Endometrium (tissue), 2 donors: Measurements from ENCODE around the gene PSMA7.

ENCODE experiments used
- FAIRE-seq: peaks from 2 replicates; lab custom pipeline; 2012; peaks lifted over from hg19 to GRCh38; lab: Jason Lieb, UNC
- donor health status: control.
- donor health status: control.

Gene PSMA7

DNA sequence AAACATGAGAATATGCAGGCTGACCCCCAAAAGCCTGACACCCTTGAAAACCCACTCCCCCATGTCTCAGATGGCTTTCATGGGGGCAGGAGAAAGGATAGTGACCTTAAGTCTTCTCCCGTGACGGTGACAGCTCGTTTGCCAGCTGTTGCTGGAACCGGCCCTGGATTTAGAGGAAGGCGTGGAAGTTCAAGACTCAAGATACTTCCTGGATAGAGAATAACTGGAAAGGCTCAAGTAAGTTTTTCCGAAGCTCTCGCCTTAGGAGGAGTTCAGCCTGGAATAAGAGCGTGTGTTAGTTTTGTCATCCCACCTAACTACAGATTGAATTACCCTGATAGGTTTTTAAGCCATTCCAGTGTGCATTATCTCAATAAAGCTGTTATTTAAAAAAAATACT lies 28.1 kb upstream of the PSMA7 start:
- FAIRE-seq, result no peak

DNA sequence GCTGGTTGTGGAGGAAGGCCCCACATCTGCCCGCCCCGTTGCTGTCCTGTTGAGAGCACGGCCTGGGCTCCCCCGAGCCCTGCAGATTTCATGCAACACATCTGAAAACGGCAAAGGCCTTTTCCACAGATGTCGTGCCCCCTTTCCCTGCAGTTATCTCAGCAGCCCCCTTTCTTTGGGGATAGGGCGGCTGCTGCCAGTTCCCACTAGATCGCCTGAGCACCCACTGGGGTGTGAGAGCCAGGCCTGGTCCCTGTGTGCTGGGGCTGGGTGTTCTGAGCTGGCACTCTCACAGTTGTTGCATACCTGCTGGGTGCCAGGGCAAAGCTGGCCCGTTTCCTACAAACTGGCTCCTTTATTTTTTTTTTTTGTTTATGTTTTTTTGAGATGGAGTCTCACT lies 27.3 kb upstream of the PSMA7 start:
- no peak for FAIRE-seq

DNA sequence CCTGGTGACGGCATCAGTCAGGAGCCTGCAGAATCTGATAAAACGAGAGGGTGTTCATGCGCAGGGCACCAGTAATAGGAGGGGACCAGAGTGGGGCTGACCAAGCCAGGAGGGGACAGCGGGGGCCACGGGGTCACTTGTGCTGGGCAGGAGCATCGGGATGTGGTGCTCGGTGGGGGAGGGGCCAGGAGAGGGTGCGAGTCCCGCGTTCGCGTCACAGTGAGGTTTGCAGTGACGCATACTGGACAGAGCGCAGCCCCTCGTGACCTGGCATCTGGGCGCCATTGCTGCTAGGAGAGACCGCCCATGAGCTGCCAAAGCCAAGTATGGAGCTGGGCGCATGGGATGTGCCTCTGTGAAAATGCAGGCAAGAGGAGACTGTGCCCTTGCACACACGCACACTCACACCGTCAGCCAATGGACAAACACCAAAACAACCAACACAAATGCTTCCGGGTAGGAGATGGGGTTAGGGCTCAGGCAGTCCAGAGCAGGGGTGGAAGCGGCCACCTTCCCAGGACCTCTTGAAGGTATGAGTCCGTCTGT lies 25.8 kb upstream of the PSMA7 start:
- no peak for FAIRE-seq

DNA sequence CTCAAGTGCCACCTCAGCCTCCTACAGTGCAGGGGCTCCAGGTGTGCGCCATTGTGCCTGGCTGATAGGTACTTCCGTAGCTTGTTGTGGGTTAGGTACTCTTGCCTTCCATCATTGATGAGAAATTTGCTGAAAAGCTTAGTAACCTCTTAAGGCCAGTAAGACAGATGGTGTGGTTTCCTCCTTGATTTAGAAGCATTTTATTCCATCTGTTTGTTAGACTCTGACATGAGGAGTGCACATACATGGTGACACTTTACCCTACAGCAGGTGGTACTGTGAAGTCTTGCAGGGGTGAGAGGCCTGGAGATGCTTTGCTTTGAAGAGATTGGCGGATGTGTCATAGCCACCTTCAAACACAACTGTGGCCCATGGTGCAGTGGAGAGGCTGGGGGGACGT lies 24.9 kb upstream of the PSMA7 start:
- no peak for FAIRE-seq

DNA sequence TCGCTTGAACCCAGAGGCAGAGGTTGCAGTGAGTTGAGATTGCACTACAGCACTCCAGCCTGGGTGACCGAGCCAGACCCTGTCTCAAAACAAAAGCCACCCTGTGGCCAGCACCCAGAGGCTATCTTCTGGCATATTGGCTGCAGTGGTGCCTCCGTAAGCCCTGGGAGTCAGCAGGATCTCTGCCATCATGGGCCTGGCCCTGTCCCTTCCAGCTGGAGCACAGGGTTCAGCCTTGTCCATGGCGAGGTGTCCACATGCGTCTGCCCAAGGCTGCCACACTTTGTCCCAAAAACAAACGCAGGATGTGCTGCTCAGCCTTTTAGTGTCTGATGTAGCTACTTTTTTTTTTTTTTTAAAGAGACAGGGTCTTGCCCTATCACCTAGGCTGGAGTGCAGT lies 24.3 kb upstream of the PSMA7 start:
- no peak for FAIRE-seq

DNA sequence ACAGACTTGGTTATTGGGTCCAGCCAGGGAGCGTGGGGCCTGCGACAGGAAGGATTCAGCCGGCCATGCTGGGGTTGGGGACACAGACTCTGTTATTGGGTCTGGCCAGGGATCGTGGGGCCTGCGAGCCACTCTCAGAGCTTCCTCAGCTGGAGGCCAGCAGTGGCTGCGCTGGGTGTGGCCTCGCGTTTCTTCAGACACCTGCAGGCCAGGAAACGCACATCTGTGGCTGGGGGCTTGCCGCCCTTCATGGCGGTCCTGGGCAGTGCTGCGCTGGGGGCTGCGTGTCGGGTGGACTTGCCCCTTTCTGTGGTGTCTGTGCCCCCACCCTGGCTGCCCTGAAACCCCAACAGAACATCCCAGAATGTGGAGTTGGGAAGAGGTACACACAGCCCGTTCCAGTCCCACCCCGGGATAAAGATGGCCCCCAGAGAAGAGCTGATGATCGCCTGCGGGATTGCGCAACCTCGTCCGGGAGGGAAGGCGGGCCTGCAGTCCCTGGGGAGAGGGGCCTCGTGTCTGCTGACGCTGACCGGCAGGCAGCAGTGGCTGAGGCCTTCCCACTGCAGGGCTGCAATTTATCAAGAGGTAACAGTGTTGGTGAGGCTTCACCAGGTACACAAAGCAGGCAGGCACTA lies 22.7 kb upstream of the PSMA7 start:
- no peak for FAIRE-seq

DNA sequence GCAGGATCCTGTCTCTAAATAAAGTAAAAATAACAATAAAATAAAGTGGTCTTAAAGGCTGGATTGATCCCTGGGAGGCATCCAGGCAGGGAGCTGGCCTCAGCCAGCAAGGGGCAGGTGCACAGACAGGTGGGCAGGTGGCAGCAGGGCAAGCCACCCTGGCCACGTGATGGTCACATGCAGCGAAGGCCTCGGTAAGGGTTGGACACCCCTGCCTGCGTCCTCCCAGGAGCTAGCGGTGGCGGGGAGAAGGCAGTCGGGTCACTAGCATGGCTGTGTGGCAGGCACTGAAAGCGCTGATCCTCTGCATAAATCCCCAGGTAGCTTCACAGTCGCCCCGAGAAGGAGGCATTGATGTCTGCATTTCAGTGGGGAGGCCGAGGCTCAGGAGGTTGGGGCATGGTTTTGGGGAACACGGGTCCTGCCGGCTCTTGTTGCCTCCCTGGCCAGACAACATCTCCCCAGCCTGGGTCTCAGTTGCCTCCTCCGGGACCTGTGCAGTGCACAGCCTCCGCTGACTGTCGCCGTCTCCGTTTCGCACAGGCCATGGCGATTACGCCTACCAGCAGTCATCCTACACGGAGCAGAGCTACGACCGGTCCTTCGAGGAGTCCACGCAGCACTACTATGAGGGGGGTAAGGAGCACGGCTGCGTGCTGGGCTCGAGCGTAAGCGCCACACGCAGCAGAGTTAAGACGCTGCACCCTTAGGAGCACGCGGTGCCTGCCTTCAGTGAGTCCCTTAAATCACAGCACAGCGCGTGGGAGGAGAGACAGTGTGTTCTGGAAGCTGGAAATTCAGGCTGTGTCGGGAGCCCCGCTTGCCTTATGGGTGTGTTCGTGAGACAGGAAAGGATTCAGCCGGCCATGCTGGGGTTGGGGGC lies 21.9 kb upstream of the PSMA7 start:
- FAIRE-seq, result no peak

DNA sequence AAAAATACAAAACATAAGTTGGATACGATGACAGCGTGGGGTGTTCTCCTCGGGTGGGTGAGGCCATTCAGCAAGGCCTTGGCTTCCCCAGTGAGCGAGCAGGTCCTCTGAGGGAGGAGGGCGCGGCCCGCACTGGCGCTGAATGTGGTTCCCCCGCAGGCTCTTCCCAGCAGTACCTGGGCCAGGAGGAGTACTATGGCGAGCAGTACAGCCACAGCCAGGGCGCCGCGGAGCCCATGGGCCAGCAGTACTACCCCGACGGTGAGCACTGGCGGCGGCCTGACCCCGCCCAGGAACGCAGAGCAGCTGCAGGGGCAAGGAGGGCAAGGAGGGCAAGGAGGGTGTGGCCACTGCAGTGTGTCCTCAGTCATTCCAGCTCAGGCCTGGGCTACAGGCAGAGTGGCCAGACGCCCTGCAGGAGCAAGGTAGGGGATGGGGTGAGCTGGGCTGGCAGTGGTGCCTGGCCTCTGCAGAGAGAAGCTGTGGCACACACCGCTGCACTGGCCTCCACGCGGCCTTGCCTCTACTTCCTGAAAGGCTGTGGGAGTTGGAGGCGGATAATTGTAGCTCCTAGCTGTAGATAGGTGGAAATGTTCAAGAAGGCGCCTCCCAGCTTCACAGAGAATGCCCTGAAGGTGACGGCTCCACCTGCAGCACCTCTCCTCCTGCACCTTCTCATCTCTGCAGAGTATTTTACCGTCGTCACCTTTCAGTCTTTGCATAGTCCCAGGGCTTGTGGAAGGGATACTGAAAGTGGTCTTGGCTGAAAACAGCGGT lies 21.0 kb upstream of the PSMA7 start:
- no peak for FAIRE-seq

DNA sequence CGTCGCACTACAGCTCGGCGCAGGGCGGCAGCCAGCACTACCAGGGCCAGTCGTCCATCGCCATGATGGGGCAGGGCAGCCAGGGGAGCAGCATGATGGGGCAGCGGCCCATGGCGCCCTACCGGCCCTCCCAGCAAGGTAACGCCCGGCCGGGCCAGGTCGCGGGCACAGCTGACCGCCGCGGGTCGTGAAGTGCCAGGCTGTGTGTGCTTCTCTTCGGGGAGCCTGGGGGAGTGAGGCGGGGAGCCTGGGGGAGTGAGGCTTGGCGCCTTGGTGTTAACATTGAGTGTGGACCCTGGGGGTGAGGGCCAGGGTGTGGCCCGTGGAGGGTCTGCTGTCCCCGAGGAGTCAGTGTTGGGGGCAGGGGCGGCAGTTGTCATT lies 20.3 kb upstream of the PSMA7 start:
- FAIRE-seq, result no peak

DNA sequence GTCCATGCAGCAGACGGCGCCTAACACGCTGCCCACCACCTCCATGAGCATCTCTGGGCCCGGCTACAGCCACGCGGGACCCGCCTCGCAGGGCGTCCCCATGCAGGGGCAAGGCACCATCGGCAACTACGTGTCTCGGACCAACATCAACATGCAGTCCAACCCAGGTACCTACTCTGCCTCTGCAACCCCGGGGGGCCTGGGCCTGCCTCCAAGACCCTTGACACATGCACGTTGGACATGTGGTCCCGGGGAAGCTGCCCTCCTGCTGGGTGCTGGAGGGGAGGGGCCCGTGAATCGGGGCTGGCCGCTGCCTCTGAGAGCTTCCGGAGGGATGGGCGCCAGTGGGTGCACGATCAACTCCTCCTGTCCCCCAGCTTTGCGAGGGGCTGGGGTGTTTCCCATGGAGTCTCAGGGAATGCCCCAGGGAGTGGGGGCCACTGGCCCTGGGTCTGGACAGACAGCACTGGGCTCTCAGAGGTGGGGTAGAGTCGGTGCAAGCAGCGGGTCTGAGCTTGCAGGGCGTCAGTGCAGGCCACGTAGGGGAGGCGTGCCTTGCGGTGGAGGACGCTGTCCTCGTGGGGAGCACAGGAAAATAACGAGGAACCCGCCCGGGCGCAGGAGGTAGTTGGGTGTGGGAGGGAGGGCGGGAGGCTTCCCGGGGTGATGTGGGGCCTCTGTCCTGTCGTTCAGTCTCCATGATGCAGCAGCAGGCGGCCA lies 19.7 kb upstream of the PSMA7 start:
- FAIRE-seq, result no peak

DNA sequence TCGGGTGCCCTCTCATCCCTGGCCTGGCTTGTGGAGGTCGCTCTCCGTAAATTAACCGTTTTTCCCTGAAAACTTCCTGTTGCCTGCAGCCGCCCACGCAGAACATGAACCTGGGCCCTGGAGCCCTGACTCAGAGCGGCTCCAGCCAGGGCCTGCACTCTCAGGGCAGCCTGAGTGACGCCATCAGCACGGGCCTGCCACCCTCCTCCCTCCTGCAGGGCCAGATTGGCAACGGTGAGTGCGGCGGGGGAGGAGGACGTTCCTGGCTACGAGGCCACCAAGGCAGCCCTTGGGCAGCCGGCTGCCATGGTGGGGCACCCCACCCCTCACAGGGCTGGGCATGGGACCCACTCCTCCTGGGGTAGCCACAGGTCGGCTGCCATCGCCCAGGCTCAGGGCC lies 18.2 kb upstream of the PSMA7 start:
- no peak for FAIRE-seq

DNA sequence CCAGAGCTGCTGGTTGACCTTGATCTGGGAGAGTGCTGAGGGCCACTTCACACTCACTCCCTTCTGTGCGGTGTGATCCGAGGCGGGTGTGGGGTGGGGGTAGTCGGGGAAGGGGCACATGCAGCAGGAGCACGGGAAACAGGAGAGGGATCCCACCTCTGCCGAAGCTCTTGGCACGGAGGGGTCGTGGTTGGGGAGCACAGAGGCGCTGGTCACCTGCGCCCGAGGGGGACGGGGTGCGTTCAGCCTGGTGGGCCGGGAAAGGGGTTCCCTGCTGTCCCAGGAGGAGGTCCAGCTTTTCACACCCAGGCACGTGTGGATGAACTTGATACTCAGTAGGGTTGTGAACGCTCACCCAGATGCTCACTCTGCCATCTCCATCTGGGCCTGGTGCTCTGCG lies 17.7 kb upstream of the PSMA7 start:
- FAIRE-seq, result no peak

DNA sequence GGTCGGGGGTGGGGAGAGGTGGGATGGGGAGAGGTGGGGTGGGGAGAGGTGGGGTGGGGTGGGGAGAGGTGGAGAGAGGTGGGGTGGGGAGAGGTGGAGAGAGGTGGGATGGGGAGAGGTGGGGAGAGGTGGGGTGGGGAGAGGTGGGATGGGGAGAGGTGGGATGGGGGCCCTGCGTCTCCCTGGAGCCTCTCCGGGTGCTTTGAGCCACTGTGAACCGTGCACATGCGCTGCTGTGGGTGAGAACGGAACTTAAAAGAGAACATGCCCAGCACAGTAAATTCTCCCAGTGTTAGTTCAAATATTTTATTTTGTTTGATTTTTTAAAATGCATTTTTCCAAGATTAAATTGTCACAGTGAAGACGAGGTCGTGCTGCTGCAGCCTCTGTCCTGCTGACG lies 17.1 kb upstream of the PSMA7 start:
- no peak for FAIRE-seq

DNA sequence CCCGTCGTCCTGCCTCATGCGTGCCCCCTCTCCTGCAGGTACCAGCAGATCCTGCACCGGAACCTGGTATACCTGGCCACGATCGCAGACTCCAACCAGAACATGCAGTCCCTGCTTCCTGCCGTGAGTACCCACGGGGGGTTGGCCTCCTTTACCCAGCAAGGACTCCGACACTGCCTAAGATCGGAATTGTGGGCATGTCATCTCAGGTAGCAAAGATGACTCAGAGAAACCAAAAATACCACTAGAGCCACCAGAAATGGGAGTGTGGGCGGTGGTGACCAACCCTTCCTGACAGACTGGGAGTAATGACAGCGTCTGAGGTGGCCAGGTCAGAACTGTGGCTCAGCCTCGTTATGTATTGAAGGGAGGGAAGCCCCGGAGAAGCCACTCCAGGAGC lies 16.6 kb upstream of the PSMA7 start:
- no peak for FAIRE-seq

DNA sequence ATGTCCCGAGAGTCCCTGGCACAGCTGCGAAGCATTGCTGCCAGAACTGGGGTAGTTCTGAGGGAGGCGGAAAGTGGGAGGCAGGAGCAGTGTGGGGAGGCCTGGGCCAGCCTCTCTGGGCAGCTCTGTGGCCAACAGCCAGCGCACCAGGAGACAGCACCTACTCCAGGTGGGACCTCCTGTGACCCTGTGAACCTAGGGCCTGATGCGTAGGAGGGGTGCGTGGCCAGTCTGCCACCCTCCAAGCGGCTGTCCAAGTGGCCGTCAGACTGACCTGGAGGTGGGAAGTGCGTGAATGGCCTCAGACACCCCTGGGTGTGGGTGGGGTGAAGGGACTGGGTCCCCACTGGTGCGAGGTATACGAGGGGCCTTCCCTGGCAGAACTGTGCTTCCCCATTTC lies 15.9 kb upstream of the PSMA7 start:
- FAIRE-seq, result no peak

DNA sequence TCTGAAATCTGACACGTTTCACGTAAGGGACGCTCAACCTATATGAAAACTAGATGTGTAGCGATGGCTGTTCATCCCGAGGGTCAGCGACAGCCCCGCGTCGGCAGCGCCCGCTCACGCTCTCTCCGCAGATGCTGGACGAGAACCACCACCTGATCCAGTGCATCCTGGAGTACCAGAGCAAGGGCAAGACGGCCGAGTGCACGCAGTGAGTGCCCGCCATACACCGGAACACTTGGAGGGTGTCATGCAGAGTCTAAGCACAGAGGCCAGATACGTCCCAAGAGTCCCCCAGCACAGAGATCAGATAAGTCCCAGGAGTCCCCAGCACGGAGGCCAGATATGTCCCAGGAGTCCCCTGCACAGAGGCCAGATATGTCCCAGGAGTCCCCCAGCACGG lies 15.3 kb upstream of the PSMA7 start:
- FAIRE-seq, result no peak

DNA sequence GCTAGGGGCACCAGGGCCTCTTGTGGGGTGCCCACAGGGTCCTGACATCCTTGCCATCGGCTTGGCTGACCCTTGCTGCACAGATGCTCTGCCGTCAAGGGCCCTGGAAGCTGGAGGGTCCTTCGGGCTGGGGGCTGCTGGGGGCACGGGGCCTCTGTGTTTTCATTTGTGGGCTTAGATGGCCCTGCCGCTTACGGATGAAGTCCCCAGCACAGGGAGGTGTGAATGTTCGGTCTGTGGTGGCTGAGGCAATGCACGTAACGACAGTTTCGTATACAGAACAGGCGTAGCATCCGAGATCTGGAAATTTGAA lies 14.8 kb upstream of the PSMA7 start:
- no peak for FAIRE-seq

DNA sequence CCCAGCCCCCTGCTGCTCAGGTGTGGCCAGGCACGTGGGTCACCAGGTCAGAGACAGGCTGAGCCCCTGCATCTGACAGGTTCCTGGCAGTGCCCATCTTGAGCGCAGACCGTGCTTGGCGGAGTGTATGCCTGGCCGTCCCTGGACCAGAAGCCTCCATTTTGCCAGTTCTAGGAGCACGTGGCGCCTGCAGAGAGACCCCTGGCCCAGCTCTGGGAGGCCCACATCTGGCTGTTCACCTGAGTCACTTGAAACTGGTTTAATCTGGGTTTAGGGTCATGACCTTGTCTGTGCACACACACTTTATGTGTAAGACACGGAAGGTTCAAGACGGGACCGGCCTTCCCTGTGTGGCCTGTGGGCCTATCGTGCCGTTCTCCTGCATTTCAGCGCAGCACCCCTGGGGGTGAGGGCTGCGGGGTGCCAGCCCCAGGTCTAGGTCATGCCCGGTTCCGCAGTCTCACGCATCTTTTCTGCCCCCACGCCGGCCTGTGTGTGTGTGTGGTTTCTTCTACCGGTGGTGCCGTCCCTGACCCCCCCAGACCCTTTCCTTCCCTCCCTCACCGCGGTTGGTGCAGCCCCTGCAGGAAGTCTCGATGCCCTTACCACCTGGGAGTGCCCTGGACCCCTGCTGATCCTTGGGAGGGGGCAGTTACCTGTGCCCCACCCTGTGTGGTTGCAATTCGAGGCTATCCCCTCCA lies 14.3 kb upstream of the PSMA7 start:
- no peak for FAIRE-seq

DNA sequence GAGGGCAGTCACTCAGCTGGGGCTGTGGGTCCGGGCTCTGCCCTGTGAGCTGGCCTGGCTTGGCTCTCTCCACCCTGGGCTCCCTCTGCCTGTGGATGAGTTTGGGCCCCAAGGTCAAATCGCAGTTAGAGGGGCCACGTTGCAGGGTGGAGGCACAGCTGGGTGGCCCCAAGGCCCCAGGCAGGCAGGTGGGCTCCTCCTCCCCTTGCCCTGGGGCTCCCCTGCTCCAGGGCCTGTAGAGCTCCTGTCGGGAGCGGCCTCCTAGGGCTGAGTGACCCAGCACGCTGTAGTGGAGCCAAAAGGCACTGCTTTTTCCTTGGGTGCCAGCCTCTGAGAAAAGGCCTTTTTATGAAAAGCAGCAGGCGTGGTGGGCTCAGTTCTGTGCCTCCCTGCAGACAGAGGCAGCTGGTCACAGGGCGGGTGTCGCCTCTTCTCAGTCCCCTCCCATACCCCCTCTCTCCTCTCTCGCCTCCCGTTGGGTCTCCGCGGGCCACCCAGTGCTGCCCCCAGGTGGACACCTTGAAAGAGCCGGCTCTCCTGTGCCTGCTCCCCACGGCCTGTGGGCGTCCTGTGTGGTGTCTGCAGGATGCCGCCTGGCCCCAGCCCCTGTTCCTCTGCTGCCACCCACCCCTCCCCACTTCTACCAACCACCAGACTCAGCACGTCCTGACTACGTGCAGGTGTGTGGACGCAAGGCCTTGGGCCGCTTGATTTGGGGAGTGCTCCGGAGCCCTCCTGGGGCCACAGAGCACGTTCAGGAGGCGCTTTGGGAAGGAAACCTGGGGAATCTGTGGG lies 13.6 kb upstream of the PSMA7 start:
- FAIRE-seq, result no peak

DNA sequence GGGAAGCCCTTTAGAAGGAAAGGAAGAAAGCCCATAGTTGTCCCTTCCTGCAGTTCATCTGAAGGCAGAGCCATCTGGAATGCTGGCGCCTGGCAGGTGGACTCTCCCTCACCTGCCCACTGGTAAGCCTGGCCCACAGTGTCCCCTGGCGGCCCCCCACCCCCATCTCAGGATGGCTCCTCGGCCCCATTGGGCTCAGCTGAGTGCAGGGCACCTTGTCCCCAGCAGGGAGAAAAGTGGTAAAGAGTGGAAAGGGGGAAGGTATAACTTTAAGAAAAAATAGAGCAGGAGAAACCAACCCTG lies 13.0 kb upstream of the PSMA7 start:
- no peak for FAIRE-seq
